ENCODE measurements around the gene ARHGEF26.
"Not testable (repeated sequence)": the region's sequence is repeated elsewhere in the genome, so short reads cannot be mapped to it uniquely, and the experiment has no call there.

The ARHGEF26 gene

GRCh38 chr3:154120961-154121700, at the start of gene ARHGEF26:
Gene ARHGEF26, plus strand, starts transcription at chr3:154121390. Its CDS starts 603 bp downstream, at chr3:154121993.
- peak in 48 of 51 donors; percentile 17 to 89 (median 72) for DNase-seq

- no peak for DNase-seq
Measured at GRCh38 chr3:154074966-154075365, 46.2 kb upstream of the ARHGEF26 start.

GRCh38 chr3:154078672-154079071, 42.5 kb upstream of the ARHGEF26 start:
- no peak for DNase-seq

- DNase-seq = no peak
Measured at GRCh38 chr3:154081305-154081704, 39.9 kb upstream of the ARHGEF26 start.

GRCh38 chr3:154085071-154085470, 36.1 kb upstream of the ARHGEF26 start:
- no peak for DNase-seq

GRCh38 chr3:154085799-154086198, 35.4 kb upstream of the ARHGEF26 start:
- DNase-seq = no peak

- DNase-seq = no peak
Measured at GRCh38 chr3:154086286-154086685, 34.9 kb upstream of the ARHGEF26 start.

GRCh38 chr3:154087756-154088480, 33.3 kb upstream of the ARHGEF26 start:
- DNase-seq = not testable (repeated sequence)

GRCh38 chr3:154089421-154090420, 31.5 kb upstream of the ARHGEF26 start:
- DNase-seq = no peak

GRCh38 chr3:154094051-154094450, 27.1 kb upstream of the ARHGEF26 start:
- no peak for DNase-seq

- peak in 1 of 51 donors; percentile 6 for DNase-seq
Measured at GRCh38 chr3:154095832-154096421, 25.3 kb upstream of the ARHGEF26 start.

- peak in 6 of 51 donors; percentile 7 to 60 (median 15) for DNase-seq
Measured at GRCh38 chr3:154098376-154098775, 22.8 kb upstream of the ARHGEF26 start.

- no peak for DNase-seq
Measured at GRCh38 chr3:154100556-154100955, 20.6 kb upstream of the ARHGEF26 start.

- no peak for DNase-seq
Measured at GRCh38 chr3:154101250-154101649, 19.9 kb upstream of the ARHGEF26 start.

- no peak for DNase-seq
Measured at GRCh38 chr3:154102225-154102624, 19.0 kb upstream of the ARHGEF26 start.

- DNase-seq = peak in 8 of 51 donors; percentile 5 to 42 (median 10)
Measured at GRCh38 chr3:154105218-154105975, 15.8 kb upstream of the ARHGEF26 start.

GRCh38 chr3:154111365-154111935, 9.7 kb upstream of the ARHGEF26 start:
- DNase-seq = peak in 1 of 51 donors; percentile 22

GRCh38 chr3:154112146-154112852, 8.9 kb upstream of the ARHGEF26 start:
- DNase-seq = peak in 8 of 51 donors; percentile 9 to 49 (median 22)

- no peak for DNase-seq
Measured at GRCh38 chr3:154113609-154114008, 7.6 kb upstream of the ARHGEF26 start.

Measured in hypothalamus (tissue), 51 donors.